Subcutaneous abdominal adipose tissue (tissue), 5 donors: Measurements from ENCODE around the gene BSG.
"Not testable (repeated sequence)": the region's sequence is repeated elsewhere in the genome, so short reads cannot be mapped to it uniquely, and the experiment has no call there.

ENCODE experiments used
- H3K27ac ChIP-seq: one replicate; pipeline ENCODE4 v1.7.0; 2013; ENCODE audit warnings: low read depth, mild to moderate bottlenecking, inconsistent platforms, low read length, moderate library complexity
- H3K27me3 ChIP-seq, 5 donors: one replicate each; pipeline ENCODE4 v1.7.0; 2013; ENCODE audit warnings: low read length in 5 of 5, inconsistent platforms in 1 of 5; ENCODE audit not compliant: control insufficient read depth in 5 of 5, insufficient read depth in 4 of 5
- H3K36me3 ChIP-seq, 5 donors: one replicate each; pipeline ENCODE4 v1.7.0; 2013; ENCODE audit warnings: low read length in 5 of 5; ENCODE audit not compliant: control insufficient read depth in 5 of 5, insufficient read depth in 5 of 5
- H3K4me1 ChIP-seq, 5 donors: one replicate each; pipeline ENCODE4 v1.7.0; 2013; ENCODE audit warnings: low read length in 5 of 5, mild to moderate bottlenecking in 3 of 5, moderate library complexity in 1 of 5; ENCODE audit not compliant: control insufficient read depth in 5 of 5, insufficient read depth in 5 of 5
- H3K4me3 ChIP-seq, 5 donors: one replicate each; pipeline ENCODE4 v1.7.0; 2013; ENCODE audit warnings: low read length in 5 of 5, low read depth in 1 of 5
- H3K9ac ChIP-seq, 5 donors: one replicate each; pipeline ENCODE4 v1.7.0; 2013; ENCODE audit warnings: low read length in 5 of 5, mild to moderate bottlenecking in 4 of 5, moderate library complexity in 3 of 5
- H3K9me3 ChIP-seq, 5 donors: one replicate each; pipeline ENCODE4 v1.7.0; 2013; ENCODE audit warnings: low read length in 5 of 5; ENCODE audit not compliant: control insufficient read depth in 5 of 5
- donor health status: healthy.
- donor health status: healthy.
- donor health status: healthy.
- donor health status: healthy.
- donor health status: healthy.

BSG gene

DNA sequence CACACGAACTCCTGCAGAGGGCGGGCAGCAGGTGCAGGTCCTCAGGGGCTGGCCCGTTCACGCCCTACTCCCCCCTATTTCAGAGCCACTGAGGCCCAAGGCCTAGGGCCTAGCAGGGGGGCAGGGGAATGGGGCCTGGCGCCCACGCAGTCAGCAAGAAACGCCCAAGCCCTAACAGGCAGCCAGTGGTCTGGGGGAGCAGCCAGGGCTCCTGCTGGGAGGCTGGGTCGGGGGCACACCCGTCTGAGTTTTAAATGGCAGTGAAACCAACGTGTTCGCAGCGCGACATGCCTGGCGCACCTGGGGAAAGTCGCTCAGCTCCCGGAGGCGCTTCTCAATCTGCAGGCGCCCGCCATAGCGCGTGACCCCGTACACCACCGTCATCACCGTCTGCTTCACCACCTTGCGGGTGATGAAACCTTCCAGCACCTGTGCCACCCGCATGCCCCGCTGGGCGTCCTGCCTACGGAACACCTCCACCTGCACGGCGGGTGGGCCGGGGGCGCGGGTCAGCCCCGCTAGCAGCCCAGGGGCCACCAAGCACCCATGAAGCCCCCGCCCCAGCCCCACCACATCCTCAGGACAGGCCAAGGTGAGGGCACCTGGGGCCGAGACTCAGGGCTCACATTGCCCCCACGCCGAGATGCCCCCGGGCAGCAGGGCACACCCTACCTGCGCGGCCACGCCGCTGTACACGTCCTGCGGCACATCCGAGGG, 47.0 kb downstream of the BSG start:
- H3K9me3 ChIP-seq = no peaks in the 10 kb centered on the region
- peaks cover 0 to 3% (median 0%) of the 10 kb centered on the region in 5 donors for H3K4me1 ChIP-seq
- H3K27ac ChIP-seq = no peak overlapping the region
- H3K9ac ChIP-seq = no peak overlapping the region
- peaks cover 0 to 12% (median 7%) of the 10 kb centered on the region in 5 donors for H3K27me3 ChIP-seq
- no peak overlapping the region for H3K4me3 ChIP-seq
- H3K36me3 ChIP-seq = peaks cover 0 to 69% (median 63%) of the 10 kb centered on the region in 5 donors

DNA sequence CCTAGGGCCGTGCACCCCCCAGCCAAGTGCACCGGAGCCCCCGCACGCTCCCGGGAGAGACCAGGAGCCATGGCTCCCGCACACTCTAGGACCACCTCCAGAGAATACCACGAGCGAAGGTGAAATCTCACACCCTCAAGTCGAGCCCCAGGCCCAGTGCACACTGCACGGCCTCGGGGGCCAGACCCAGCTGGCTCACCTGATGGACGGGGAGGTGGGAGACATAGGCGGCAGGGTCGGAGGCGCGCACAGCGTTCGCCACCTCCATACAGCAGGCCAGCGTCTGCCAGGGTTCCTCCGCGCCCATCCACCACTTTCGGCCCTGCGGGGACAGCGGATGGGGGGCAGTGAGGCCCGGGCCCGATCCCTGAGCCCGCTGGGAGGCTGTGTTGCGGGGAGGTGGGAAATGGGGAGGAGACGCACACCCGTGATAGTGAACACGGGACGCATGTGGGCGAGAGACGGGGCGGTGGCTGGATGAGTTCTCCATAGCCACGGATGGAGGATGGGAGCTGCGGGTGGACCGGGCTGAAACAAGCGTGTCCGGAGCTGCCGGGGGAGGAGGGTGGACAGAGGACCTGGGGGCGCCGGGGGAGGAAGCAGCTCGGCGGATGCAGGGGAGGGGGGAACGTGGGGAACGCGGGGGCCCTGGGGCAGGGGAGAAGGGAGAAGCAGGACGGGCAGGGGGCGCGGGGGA, 47.9 kb downstream of the BSG start:
- Histone ChIP-seq H3K9me3 (no peaks in the 10 kb centered on the region), H3K27me3 (peaks cover 0 to 6% (median 3%) of the 10 kb centered on the region in 5 donors), H3K4me1 (peaks cover 0 to 3% (median 0%) of the 10 kb centered on the region in 5 donors), H3K9ac (no peak overlapping the region), H3K27ac (no peak overlapping the region), H3K36me3 (peaks cover 0 to 78% (median 72%) of the 10 kb centered on the region in 5 donors), H3K4me3 (no peak overlapping the region)

DNA sequence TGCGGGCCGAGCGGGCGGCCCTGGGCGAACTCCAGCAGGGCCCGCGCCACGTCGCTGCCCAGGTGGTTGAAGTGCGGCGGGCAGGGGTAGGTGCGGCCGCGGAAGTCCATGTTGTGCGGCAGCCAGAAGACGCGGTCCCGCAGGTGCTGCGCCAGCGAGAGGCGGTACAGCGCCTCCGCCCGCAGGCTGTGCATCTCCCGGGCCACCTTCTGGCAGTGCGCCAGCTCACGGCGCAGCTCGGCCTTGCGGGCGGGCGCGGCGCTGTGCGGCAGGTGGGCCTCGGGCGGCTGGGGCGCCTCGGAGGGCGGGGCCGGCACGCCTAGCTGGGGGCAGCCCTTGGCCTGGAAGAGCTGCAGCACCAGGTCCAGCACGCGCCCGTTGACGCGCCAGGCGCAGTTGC, 48.8 kb downstream of the BSG start:
- not testable (repeated sequence) for H3K27me3 ChIP-seq
- H3K36me3 ChIP-seq = peaks cover 0 to 85% (median 75%) of the 10 kb centered on the region in 5 donors

DNA sequence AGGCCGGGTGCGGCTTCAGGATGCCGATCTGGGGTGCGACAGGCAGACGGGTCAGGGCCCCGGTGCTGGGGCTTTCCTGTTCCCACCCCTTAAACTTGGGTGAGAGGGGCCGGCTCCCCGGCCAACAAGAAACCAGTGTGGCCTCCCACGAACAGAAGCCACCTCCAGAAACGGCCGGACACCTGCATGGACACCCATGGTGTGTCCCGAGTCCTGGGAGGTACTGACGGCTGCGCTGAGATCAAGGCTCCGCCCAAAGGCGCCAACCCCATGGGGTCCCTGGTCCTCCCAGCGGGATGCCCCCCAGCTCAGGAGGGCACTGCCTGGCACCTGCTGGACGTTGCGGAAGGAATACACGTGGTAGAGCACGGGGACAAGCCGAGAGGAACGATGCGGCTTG, 49.4 kb downstream of the BSG start:
- Histone ChIP-seq H3K27me3 (peaks cover 0 to 4% (median 3%) of the 10 kb centered on the region in 5 donors), H3K4me3 (no peak overlapping the region), H3K36me3 (peaks cover 0 to 85% (median 75%) of the 10 kb centered on the region in 5 donors), H3K4me1 (no peaks in the 10 kb centered on the region), H3K9ac (no peak overlapping the region), H3K27ac (no peak overlapping the region), H3K9me3 (no peaks in the 10 kb centered on the region)

More for the DNA sequence above, 48.8 kb downstream of the BSG start:
- not testable (repeated sequence) for H3K27ac ChIP-seq, H3K9me3 ChIP-seq, H3K4me3 ChIP-seq, H3K9ac ChIP-seq, H3K4me1 ChIP-seq

DNA sequence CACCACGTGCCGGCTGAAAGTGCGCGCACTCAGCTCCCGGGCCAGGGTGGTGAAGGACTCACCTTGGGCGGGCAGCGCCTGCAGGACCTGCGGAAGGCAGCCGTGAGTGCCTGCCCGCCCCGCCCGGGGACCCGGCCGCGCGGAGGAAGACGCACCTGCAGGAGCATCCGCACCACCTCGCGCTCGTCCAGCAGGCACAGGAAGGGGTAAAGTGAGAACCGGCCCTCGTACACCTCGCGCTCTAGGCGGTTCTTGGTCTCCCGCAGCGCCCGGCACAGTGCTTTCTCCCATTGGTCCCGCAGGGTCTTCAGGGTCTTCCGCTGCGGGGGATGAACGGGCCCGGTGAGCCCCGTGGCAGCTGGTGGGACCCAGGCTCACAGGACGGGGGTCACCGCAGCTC, 50.3 kb downstream of the BSG start:
- Histone ChIP-seq H3K27me3 (peaks cover 0 to 4% (median 3%) of the 10 kb centered on the region in 5 donors), H3K4me1 (no peaks in the 10 kb centered on the region), H3K27ac (no peak overlapping the region), H3K9ac (no peak overlapping the region), H3K36me3 (peaks cover 0 to 78% (median 70%) of the 10 kb centered on the region in 5 donors), H3K9me3 (no peaks in the 10 kb centered on the region), H3K4me3 (no peak overlapping the region)

DNA sequence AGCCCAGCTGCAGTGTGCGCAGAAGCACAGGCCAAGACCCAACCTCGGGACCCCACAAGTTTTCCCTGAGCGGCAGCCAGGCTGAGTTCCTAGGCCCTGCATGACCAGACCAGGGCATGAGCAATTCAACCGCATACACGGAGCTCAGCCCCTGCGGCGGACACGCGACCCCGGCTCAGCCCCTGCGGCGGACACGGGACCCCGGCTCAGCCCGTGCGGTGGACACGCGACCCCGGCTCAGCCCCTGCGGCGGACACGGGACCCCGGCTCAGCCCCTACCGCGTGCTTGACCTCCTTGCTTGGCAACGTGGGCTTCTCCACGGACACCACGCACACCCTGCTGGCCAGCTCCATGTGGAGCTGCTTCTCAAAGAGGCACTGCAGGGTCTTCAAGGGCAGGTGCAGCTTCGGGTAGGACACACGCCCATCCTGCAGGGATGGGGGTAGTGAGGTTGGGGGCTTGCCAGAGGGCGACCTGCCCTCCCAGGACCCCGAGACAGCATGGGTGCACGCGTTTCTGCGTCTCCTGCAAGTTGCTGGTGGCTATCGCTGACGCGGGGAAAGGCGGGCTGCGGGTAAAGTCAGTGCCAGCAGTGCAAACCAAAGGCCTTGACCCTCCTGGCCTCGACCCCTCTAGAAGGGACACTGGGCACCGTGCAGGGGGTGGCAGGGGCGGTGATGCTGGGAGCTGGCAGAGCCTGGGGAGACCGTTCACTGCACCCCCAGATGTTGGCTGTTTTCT, 51.0 kb downstream of the BSG start:
- Histone ChIP-seq H3K9ac (no peak overlapping the region), H3K27ac (no peak overlapping the region), H3K36me3 (peaks cover 0 to 79% (median 65%) of the 10 kb centered on the region in 5 donors), H3K4me3 (no peak overlapping the region), H3K4me1 (no peaks in the 10 kb centered on the region), H3K9me3 (no peaks in the 10 kb centered on the region), H3K27me3 (peaks cover 0 to 3% (median 0%) of the 10 kb centered on the region in 5 donors)

DNA sequence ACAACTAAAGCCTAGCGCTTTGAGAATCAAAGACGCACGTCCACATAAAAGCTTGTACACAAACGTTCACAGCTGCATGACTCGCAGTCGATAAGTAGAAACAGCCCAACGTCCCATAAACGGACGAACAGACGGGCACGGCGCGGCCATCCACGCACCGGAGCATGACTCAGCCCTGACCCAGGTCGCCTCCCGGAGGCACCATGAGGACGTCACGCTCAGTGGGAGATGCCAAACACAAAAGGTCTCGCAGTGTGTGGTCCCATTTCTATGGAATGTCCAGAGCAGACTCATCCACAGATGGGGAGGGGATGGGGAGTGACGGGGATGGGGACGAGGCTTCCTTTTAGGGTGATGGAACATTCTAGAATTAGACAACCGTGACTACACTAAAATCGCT, 51.6 kb downstream of the BSG start:
- no peaks in the 10 kb centered on the region for H3K27me3 ChIP-seq
- no peaks in the 10 kb centered on the region for H3K4me1 ChIP-seq
- H3K9me3 ChIP-seq = no peaks in the 10 kb centered on the region
- H3K4me3 ChIP-seq = no peak overlapping the region
- H3K9ac ChIP-seq = no peak overlapping the region
- no peak overlapping the region for H3K27ac ChIP-seq
- H3K36me3 ChIP-seq = peaks cover 0 to 79% (median 61%) of the 10 kb centered on the region in 5 donors

DNA sequence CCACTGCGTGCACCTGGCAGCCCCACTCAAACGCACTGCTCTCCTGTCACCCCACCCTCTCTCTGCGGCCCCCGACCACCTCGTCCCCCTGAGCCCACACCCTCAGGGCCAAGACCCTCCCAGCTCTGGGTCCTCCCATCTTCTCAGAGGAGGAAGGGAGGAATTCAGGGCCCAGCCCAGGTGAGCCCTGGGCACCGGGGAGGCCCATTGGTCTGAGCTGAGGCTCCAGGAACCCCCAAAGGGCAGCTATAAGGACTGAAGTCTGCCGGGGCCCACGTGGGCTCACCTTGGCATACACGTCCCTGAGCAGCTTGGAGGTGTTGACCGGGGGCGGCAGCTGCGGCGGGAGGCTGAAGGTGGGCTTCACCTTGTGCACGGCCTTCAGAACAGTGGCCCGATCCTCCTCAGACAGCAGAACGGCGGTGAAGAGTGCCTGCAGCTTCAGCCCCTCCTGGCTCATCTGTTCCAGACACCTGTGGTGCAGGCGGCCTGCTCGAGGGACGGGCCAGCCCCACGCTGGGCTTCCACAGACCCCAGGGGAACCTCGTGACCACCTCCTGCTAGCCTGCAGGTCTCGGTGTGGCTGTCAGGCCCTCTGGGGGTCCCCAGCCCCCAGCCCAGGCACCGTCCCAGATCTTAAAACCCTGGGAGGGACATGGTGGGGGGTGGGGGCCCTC, 52.2 kb downstream of the BSG start:
- H3K27ac ChIP-seq = no peak overlapping the region
- peaks cover 0 to 79% (median 61%) of the 10 kb centered on the region in 5 donors for H3K36me3 ChIP-seq
- H3K9ac ChIP-seq = no peak overlapping the region

DNA sequence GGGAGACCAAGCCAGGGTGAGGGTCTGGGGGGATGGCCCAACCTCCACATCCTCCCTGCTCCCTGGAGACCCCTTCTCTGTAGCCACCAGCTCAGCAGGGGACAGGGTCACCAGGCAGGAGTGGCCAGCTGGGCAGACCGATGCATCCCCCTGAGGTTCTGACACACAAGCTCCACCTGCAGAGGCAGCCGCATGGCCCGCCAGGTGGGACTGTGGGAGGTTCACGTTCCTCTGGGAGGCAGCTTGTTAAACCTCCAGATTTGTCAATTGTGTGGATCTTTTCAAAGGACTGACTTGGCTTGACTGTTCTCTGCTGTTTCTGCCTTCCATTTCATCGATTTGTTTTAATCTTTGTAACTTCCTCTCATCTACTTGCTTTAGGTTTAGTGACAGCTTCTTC, 52.9 kb downstream of the BSG start:
- H3K9me3 ChIP-seq = no peaks in the 10 kb centered on the region
- no peak overlapping the region for H3K4me3 ChIP-seq
- H3K9ac ChIP-seq = no peak overlapping the region
- peaks cover 0 to 78% (median 54%) of the 10 kb centered on the region in 5 donors for H3K36me3 ChIP-seq
- H3K4me1 ChIP-seq = no peaks in the 10 kb centered on the region
- no peak overlapping the region for H3K27ac ChIP-seq
- no peaks in the 10 kb centered on the region for H3K27me3 ChIP-seq

More for the DNA sequence above, 52.2 kb downstream of the BSG start:
- Histone ChIP-seq H3K4me1 (no peaks in the 10 kb centered on the region), H3K9me3 (no peaks in the 10 kb centered on the region), H3K4me3 (no peak overlapping the region), H3K27me3 (no peaks in the 10 kb centered on the region)
